ENCODE measurements around the gene HIVEP1.

HIVEP1 gene

DNA sequence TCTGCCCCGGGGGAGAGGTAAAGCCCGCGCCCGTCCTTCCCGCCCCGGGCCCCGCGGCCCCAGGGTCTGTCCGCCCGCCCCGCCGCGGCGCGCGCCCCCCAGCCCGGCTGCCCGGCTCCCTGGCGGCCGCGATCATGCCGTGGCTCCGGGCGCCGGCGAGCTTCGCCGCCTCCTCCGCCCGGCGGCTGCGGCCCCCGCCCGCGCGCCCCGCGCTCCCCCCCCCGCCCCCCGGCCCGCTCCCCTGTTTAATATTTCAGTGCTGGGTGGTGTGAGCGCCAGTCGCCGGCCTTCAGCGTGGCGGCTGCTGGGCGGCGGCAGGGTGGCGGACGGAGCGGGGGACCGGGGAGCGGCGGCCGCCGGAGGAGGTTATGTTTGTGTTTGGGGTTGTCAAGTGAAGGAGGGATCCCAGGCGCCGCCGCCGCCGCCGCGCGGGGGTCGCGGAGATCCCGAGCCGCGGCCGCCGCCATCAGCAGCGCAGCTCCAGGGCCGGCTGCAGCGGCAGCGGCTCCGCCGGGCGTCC, at the start of gene HIVEP1:
HIVEP1 (plus strand) TSS at position 275 of the 520 bp plus-strand sequence. CDS start 3,317 bp downstream, outside the sequence.
- peak; percentile 40 for DNase-seq (ENCODE audit: low spot score)

GRCh38 chr6:11963756-11964500, 48.2 kb upstream of the HIVEP1 start:
- no peak for DNase-seq (ENCODE audit: low spot score)

GRCh38 chr6:11964729-11965335, 47.3 kb upstream of the HIVEP1 start:
- DNase-seq (ENCODE audit: low spot score) = no peak

- DNase-seq (ENCODE audit: low spot score) = no peak
These were observed 46.6 kb upstream of the HIVEP1 start for GRCh38 chr6:11965499-11965898.

DNA sequence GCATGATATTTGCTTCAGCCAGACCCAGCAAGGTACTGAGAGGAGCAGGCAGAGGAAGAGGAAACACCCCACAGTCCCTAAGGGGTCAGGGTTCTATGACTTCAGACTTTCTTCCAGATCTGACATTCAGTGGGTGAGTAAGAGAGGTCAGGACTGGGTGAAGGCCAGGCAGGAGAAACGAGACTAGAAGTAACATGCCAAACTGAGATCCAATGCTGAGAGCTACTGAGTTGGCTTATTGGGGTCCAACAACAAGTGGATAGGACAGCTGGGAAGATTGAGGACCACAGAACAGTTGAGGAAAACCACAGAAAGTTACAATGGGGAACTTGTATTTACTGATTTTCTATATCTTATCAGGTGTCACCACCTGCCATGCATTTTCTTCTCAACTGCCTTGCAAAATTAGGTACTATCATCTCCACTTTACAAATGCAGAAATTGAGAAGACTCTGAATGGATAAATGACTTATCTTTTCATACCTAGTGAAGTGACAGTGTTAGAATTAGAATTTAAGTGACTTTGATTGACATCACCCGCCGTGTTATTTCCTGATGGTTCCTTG, 43.8 kb upstream of the HIVEP1 start:
- DNase-seq (ENCODE audit: low spot score) = no peak

DNA sequence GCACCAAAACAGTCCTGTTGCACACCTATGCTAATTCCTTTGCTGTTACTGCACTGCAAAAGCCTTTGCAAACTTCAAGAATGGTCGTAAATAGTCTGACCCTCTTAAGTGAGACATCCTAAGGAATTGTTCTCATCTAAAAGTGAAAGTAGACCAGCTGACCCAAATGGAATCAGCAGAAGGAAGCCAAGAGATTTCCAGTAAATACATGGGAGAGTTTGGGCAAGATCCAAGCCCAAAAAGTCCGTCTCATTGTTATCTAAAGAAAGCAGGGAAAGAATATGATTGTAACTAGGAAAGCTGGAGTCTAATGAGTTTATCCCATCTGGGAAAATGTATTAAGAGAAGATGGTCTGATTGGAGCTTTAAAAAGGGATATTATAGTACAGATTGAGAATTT, 43.0 kb upstream of the HIVEP1 start:
- DNase-seq (ENCODE audit: low spot score) = peak; percentile 4

- DNase-seq (ENCODE audit: low spot score) = no peak
These were observed 42.0 kb upstream of the HIVEP1 start for GRCh38 chr6:11970114-11970513.

- no peak for DNase-seq (ENCODE audit: low spot score)
These were observed 41.0 kb upstream of the HIVEP1 start for GRCh38 chr6:11971154-11971553.

DNA sequence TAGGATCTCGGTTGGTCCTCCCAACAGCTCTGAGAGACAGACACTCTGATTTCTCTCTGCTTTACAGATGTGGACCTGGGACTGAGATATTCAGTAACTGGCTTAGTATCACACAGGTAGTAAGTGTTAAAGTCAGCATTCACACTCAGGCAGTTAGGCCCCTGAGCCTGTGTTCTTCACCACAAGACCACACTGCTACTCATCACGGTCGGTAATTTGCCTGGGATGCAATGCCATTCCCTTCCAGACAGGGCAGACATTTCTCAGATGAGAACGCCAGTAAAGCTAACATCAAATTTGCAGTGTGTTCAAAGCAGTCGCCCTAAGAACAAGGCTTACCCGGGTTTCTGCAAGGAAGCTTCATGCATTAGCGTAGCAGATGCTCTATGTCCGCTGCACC, 39.8 kb upstream of the HIVEP1 start:
- DNase-seq (ENCODE audit: low spot score) = no peak

GRCh38 chr6:11972806-11973205, 39.3 kb upstream of the HIVEP1 start:
- DNase-seq (ENCODE audit: low spot score) = no peak

- no peak for DNase-seq (ENCODE audit: low spot score)
These were observed 38.9 kb upstream of the HIVEP1 start for GRCh38 chr6:11973238-11973637.

- no peak for DNase-seq (ENCODE audit: low spot score)
These were observed 38.0 kb upstream of the HIVEP1 start for GRCh38 chr6:11974089-11974488.

GRCh38 chr6:11975353-11975977, 36.6 kb upstream of the HIVEP1 start:
- DNase-seq (ENCODE audit: low spot score) = no peak

DNA sequence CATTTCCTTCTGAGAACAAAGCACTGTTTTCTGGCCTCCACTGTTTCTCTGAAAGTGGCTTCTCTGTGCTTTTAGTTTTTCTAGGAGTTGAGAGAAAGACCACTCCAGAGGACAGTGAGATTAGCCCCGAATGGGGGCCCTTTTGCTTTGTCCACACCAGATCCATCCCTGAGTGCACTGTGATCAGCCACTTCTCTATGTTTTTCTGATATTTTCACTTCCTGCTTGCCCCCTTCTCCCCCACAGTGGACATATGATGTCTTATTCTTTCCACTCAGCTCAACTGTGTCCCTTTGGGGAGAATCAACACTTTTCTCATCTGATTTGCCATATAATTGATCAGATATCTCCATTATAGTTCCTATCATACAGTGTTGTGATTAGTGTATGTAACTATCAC, 35.6 kb upstream of the HIVEP1 start:
- no peak for DNase-seq (ENCODE audit: low spot score)

DNA sequence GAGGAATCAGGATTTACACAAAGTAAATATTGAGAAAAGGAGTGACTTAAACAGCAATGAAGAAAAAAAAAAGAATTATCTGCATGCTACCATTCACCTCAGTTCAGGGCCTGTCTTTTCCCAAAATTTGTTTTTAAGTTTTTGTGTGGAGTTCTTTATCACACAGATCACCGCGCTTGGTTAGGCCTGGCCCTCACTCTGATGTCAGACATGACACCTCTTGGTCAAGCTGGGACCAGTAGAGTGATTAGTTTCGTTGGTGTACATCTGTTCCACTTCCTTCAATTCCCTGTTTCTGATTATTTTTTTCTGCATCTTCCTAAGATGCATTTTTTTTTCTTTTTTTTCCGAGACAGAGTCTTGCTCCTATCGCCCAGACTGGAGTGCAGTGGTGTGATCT, 34.9 kb upstream of the HIVEP1 start:
- no peak for DNase-seq (ENCODE audit: low spot score)

- no peak for DNase-seq (ENCODE audit: low spot score)
These were observed 34.4 kb upstream of the HIVEP1 start for GRCh38 chr6:11977738-11978137.

DNA sequence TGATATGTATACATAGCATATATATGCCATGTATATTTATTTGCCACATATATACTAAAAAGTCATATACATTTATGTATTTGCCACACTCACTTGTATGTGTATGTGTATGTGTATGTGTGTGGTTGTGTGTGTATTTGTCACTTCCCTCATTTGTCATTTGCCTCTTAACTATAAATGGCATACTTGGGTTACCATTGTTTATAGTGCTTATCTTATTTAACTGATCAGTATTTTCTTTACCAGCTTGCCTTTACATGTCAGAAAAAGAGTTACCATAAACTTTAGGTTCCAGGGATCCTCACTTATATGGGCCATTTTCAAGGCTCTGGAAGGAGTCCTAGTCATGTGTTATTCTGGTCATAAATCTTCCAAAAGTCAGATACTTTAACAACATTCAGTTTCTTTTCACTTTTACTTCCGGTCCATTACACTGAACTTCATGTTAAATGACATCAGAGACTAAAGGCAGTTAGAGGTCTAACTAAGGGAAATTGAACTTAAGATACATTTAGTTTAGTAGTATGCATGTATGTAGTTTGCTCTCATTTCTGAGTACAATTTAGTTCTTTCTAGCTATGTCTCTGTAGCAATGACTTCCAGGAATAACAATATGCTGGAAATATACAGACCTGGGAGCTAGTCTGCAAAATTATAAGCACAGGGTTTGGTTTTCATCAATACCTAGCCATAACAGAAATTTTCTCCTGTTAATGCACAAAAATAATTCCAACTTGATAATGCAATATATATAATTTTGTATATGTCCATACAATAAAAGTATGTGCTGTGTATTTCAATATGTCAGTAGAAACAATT, 33.7 kb upstream of the HIVEP1 start:
- no peak for DNase-seq (ENCODE audit: low spot score)

- DNase-seq (ENCODE audit: low spot score) = no peak
These were observed 32.2 kb upstream of the HIVEP1 start for GRCh38 chr6:11979866-11980265.

GRCh38 chr6:11983306-11983705, 28.8 kb upstream of the HIVEP1 start:
- no peak for DNase-seq (ENCODE audit: low spot score)

DNA sequence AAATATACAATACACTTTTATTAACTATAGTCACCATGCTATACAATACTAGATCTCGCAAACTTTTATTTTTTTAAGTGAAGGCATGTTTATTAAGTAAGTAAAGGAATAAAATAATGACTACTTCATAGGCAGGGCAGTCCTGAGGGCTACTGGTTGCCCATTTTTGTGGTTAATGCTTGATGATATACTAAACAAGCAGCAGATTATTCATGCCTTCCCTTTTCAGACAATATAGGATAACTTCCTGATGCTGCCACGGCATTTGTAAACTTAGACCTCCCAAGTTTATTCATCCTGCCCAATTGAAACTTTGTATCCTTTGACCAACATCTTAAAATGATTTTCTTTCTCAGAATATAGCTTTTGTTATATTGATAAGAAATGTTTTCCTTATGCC, 24.7 kb upstream of the HIVEP1 start:
- DNase-seq (ENCODE audit: low spot score) = no peak

GRCh38 chr6:11989386-11989785, 22.7 kb upstream of the HIVEP1 start:
- DNase-seq (ENCODE audit: low spot score) = peak; percentile 4

DNA sequence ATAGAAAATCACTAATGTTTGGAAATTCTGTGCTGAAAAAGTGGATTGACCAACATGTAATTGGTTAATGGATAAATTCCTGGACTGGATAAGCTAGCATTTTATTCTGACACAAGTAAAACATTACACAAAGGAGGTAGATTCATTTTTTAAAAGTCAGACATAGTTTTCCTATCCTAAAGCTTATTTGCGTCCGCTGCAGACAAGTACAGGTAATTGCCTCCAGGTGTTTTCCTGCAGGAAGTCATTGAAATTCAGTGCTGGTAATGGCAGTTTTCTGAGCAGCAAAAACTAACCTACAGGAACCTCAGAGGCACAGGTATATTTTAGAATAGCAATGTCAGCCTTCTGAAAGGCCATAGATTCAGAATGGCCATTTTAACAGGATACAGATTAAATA, 20.0 kb upstream of the HIVEP1 start:
- DNase-seq (ENCODE audit: low spot score) = no peak
